Aorta (tissue), 5 donors: ENCODE measurements around the gene SMARCD2. TPM values are rescaled to one million over a fixed set of nuclear protein-coding genes. Genes with fewer than 3 reads are reported as not detected.

Experiments
- ATAC-seq: fragments of 200-7000 bp; cut with Tn5 transposase; one replicate; pipeline ENCODE4 v1.9.1; 2022; ENCODE audit warnings: moderate library complexity; ENCODE audit not compliant: low FRiP score
- DNase-seq, 2 donors: peaks; one replicate each; pipeline ENCODE4 v3.0.0-alpha.2; 2020
- H3K27ac ChIP-seq, 2 donors: one replicate each; pipeline ENCODE4 v1.5.1; 2013; ENCODE audit warnings: low read length in 2 of 2, mild to moderate bottlenecking in 2 of 2, moderate library complexity in 2 of 2, control low read depth in 1 of 2, inconsistent platforms in 1 of 2, low read depth in 1 of 2
- H3K27me3 ChIP-seq, 2 donors: one replicate each; pipeline ENCODE4 v1.6.1; 2013; ENCODE audit warnings: control low read depth in 1 of 2, low read length in 1 of 2, mild to moderate bottlenecking in 1 of 2, moderate library complexity in 1 of 2; ENCODE audit not compliant: insufficient read depth in 2 of 2, control insufficient read depth in 1 of 2
- H3K36me3 ChIP-seq, 2 donors: one replicate each; pipeline ENCODE4 v1.6.1; 2013; ENCODE audit warnings: control low read depth in 1 of 2, low read length in 1 of 2, mild to moderate bottlenecking in 1 of 2; ENCODE audit not compliant: insufficient read depth in 2 of 2, control insufficient read depth in 1 of 2
- H3K4me1 ChIP-seq, 2 donors: one replicate each; pipeline ENCODE4 v1.6.1; 2013; ENCODE audit warnings: low read length in 2 of 2, control low read depth in 1 of 2, mild to moderate bottlenecking in 1 of 2, moderate library complexity in 1 of 2; ENCODE audit not compliant: insufficient read depth in 2 of 2, control insufficient read depth in 1 of 2
- H3K4me3 ChIP-seq, 2 donors: one replicate each; pipeline ENCODE4 v1.5.1; 2013; ENCODE audit warnings: low read length in 2 of 2, control low read depth in 1 of 2, mild to moderate bottlenecking in 1 of 2
- H3K9me3 ChIP-seq: one replicate; pipeline ENCODE4 v1.6.1; 2013; ENCODE audit warnings: mild to moderate bottlenecking, low read length; ENCODE audit not compliant: control insufficient read depth
- WGBS, 2 donors: extraction: QIAGEN DNeasy Blood & Tissue Kit; methylation state at CpG; one replicate each; pipeline ENCODE4 v1.1.7; 2013; 5-methylcytosine and 5-hydroxymethylcytosine counted together
- intact Hi-C, 2 donors: fragments of 100-400 bp; cut with DNase I; formaldehyde crosslinking; loops; one replicate each; pipeline versions ENCODE4 v1.14.2 to v1.15.0; 2022
- polyA plus RNA-seq, 2 donors: library from polyadenylated mRNA; stranded (reverse); fragments of 200-250 nt; gene quantifications; one replicate each; pipeline ENCODE4 v1.2.3, GENCODE V29; 2013
- total RNA-seq, 2 donors: library from RNA; stranded (reverse); fragmentation: NEBNext Ultra II Directional; extraction: Animal tissue kit (Norgen Biotek cat#: 25700); gene quantifications; one replicate each; pipeline ENCODE4 v1.2.1, GENCODE V29; 2021
- donor health status: healthy with polysubstance abuse.
- donor health status: Bipolar disorder and iron deficiency.
- donor health status: DM: no; HTN: no; CAD: no.
- donor health status: DM: no; HTN: no; CAD: no.
- donor health status: DM: yes; HTN: yes; CAD: no.

The SMARCD2 gene
- total and polyA plus RNA-seq, 4 donors = 37.9 to 69.7 (median 52.3) TPM

GRCh38 chr17:63837480-63837879 is 5.0 kb downstream of the SMARCD2 start:
- DNase-seq (peak in 1 of 2 donors; percentile 71), ATAC-seq (no peak)
- H3K4me3 ChIP-seq = no peak overlapping the region
- H3K36me3 ChIP-seq = peaks cover 6 to 10% of the 10 kb centered on the region in 2 donors
- no peaks in the 10 kb centered on the region for H3K27me3 ChIP-seq
- H3K9me3 ChIP-seq = no peaks in the 10 kb centered on the region
- 81 to 83% methylated on average over 12 of the region's 12 CpGs for WGBS, 2 donors
- H3K4me1 ChIP-seq = peaks cover 0 to 4% of the 10 kb centered on the region in 2 donors
- peak overlapping the region in 1 of 2 donors; percentile 29 for H3K27ac ChIP-seq
- intact Hi-C loops = no loop called here

- Histone ChIP-seq H3K27me3 (no peaks in the 10 kb centered on the region), H3K4me1 (peaks cover 0 to 4% of the 10 kb centered on the region in 2 donors), H3K27ac (no peak overlapping the region), H3K36me3 (peaks cover 6 to 12% of the 10 kb centered on the region in 2 donors), H3K4me3 (no peak overlapping the region), H3K9me3 (no peaks in the 10 kb centered on the region)
- intact Hi-C loops = no loop called here
- ATAC-seq (no peak), DNase-seq (peak in 1 of 2 donors; percentile 65)
- 94 to 95% methylated on average over 7 of the region's 7 CpGs for WGBS, 2 donors
These were observed 5.7 kb downstream of the SMARCD2 start for GRCh38 chr17:63836811-63837210.

- no peak overlapping the region for H3K4me3 ChIP-seq
- peak in 1 of 2 donors; percentile 55 for DNase-seq
- H3K27me3 ChIP-seq = no peaks in the 10 kb centered on the region
- intact Hi-C loops = no loop called here
- no peaks in the 10 kb centered on the region for H3K4me1 ChIP-seq
- 83 to 85% methylated on average over 9 of the region's 9 CpGs for WGBS, 2 donors
- no peak for ATAC-seq
- no peak overlapping the region for H3K27ac ChIP-seq
- H3K9me3 ChIP-seq = no peaks in the 10 kb centered on the region
- H3K36me3 ChIP-seq = peaks cover 6 to 17% of the 10 kb centered on the region in 2 donors
These were observed 7.2 kb downstream of the SMARCD2 start for GRCh38 chr17:63835167-63835720.

- Histone ChIP-seq H3K27me3 (no peaks in the 10 kb centered on the region), H3K27ac (no peak overlapping the region), H3K36me3 (peaks cover 6 to 19% of the 10 kb centered on the region in 2 donors), H3K4me3 (no peak overlapping the region), H3K9me3 (no peaks in the 10 kb centered on the region), H3K4me1 (no peaks in the 10 kb centered on the region)
- 34 to 35% methylated on average over 13 of the region's 13 CpGs for WGBS, 2 donors
- ATAC-seq (no peak), DNase-seq (peak in 1 of 2 donors; percentile 71)
- intact Hi-C loops = no loop called here
These were observed 7.9 kb downstream of the SMARCD2 start for GRCh38 chr17:63834431-63835166.

GRCh38 chr17:63833741-63834373 is 8.6 kb downstream of the SMARCD2 start:
- Histone ChIP-seq H3K27me3 (no peaks in the 10 kb centered on the region), H3K9me3 (no peaks in the 10 kb centered on the region), H3K4me1 (no peaks in the 10 kb centered on the region), H3K36me3 (peaks cover 6 to 19% of the 10 kb centered on the region in 2 donors), H3K4me3 (no peak overlapping the region), H3K27ac (no peak overlapping the region)
- WGBS, 2 donors = 86 to 87% methylated on average over 15 of the region's 15 CpGs
- no peak for DNase-seq
- intact Hi-C loops = no loop called here
- no peak for ATAC-seq

GRCh38 chr17:63833026-63833740 is 9.3 kb downstream of the SMARCD2 start:
- DNase-seq (no peak), ATAC-seq (no peak)
- intact Hi-C loops = no loop called here
- 79 to 81% methylated on average over 14 of the region's 14 CpGs for WGBS, 2 donors
- Histone ChIP-seq H3K9me3 (no peaks in the 10 kb centered on the region), H3K4me3 (no peak overlapping the region), H3K4me1 (no peaks in the 10 kb centered on the region), H3K27ac (no peak overlapping the region), H3K27me3 (no peaks in the 10 kb centered on the region), H3K36me3 (peaks cover 6 to 19% of the 10 kb centered on the region in 2 donors)

GRCh38 chr17:63832455-63832854 is 10.0 kb downstream of the SMARCD2 start:
- Histone ChIP-seq H3K27me3 (no peaks in the 10 kb centered on the region), H3K36me3 (peaks cover 6 to 19% of the 10 kb centered on the region in 2 donors), H3K4me3 (no peak overlapping the region), H3K27ac (no peak overlapping the region), H3K9me3 (no peaks in the 10 kb centered on the region), H3K4me1 (no peaks in the 10 kb centered on the region)
- WGBS, 2 donors = 63 to 71% methylated on average over 2 of the region's 2 CpGs
- intact Hi-C loops = no loop called here
- ATAC-seq (no peak), DNase-seq (no peak)

- no peak for ATAC-seq
- Histone ChIP-seq H3K4me1 (no peaks in the 10 kb centered on the region), H3K9me3 (no peaks in the 10 kb centered on the region), H3K27ac (no peak overlapping the region), H3K36me3 (peaks cover 6 to 19% of the 10 kb centered on the region in 2 donors), H3K4me3 (no peak overlapping the region), H3K27me3 (no peaks in the 10 kb centered on the region)
- WGBS, 2 donors = 79 to 83% methylated on average over 5 of the region's 5 CpGs
- intact Hi-C loops = no loop called here
- no peak for DNase-seq
These were observed 10.5 kb downstream of the SMARCD2 start for GRCh38 chr17:63832014-63832413.
